Endothelial cell of umbilical vein (primary cell): ENCODE results near the gene OTOS.

Experiments
- EZH2 ChIP-seq: IDR thresholded peaks from 2 replicates; pipeline ENCODE4 v1.6.1; 2012; ENCODE audit warnings: borderline replicate concordance, low read depth, mild to moderate bottlenecking, moderate library complexity, low read length, inconsistent platforms; ENCODE audit not compliant: severe bottlenecking
- GATA2 ChIP-seq: IDR thresholded peaks from 2 replicates; pipeline ENCODE4 v1.7.0; 2011; ENCODE audit warnings: low read depth, mild to moderate bottlenecking, moderate library complexity, mixed read lengths, low read length; ENCODE audit not compliant: insufficient read length, insufficient read depth
- MAX ChIP-seq: IDR thresholded peaks from 2 replicates; pipeline ENCODE4 v1.6.1; 2011; ENCODE audit not compliant: insufficient read depth, insufficient read length
- POLR2A ChIP-seq: IDR thresholded peaks from 2 replicates; pipeline ENCODE4 v1.6.1; 2012; ENCODE audit warnings: low read depth, mild to moderate bottlenecking, control low read depth, low read length
- POLR2AphosphoS5 ChIP-seq: IDR thresholded peaks from 2 replicates; pipeline ENCODE4 v1.6.1; 2012; ENCODE audit warnings: low read depth, mild to moderate bottlenecking, control low read depth, low read length, moderate library complexity; ENCODE audit not compliant: insufficient read depth
- TF ChIP-seq, protein P1 (sequence below), 2 donors: IDR thresholded peaks; 1 replicate in 1 of 2; 2 replicates in 1 of 2; pipeline ENCODE4 v1.5.1; 2011; ENCODE audit warnings: low read length in 2 of 2, mild to moderate bottlenecking in 2 of 2, moderate library complexity in 2 of 2, control low read depth in 1 of 2, inconsistent platforms in 1 of 2, low read depth in 1 of 2; ENCODE audit not compliant: insufficient read depth in 1 of 2; ENCODE audit errors: extremely low read depth in 1 of 2

- TF ChIP-seq MAX (no peak), POLR2AphosphoS5 (no peak), POLR2A (no peak), GATA2 (no peak), EZH2 (no peak)
- TF ChIP-seq, protein P1, sequence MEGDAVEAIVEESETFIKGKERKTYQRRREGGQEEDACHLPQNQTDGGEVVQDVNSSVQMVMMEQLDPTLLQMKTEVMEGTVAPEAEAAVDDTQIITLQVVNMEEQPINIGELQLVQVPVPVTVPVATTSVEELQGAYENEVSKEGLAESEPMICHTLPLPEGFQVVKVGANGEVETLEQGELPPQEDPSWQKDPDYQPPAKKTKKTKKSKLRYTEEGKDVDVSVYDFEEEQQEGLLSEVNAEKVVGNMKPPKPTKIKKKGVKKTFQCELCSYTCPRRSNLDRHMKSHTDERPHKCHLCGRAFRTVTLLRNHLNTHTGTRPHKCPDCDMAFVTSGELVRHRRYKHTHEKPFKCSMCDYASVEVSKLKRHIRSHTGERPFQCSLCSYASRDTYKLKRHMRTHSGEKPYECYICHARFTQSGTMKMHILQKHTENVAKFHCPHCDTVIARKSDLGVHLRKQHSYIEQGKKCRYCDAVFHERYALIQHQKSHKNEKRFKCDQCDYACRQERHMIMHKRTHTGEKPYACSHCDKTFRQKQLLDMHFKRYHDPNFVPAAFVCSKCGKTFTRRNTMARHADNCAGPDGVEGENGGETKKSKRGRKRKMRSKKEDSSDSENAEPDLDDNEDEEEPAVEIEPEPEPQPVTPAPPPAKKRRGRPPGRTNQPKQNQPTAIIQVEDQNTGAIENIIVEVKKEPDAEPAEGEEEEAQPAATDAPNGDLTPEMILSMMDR (IDR thresholded peaks at IDR 0.05; ENCODE audit: extremely low read depth in 1 of 2, insufficient read depth in 1 of 2, low read depth in 1 of 2, low read length in 2 of 2), result no peak
Observed at GRCh38 chr2:240106765-240107476, 33.5 kb downstream of the OTOS start.
